HepG2 (cell line): Measurements from ENCODE around the gene CSNK2A1. TPM values are rescaled to one million over a fixed set of nuclear protein-coding genes. Genes with fewer than 3 reads are reported as not detected.

Experiments
- ATAC-seq: fragments of 200-7000 bp; cut with Tn5 transposase; 3 replicates; pipeline ENCODE4 v1.9.1; 2020; ENCODE audit warnings: mild to moderate bottlenecking, moderate library complexity
- BruUV-seq: library from RNA; stranded (reverse); fragments of 400-500 nt; replicated peaks from 2 replicates; lab custom pipeline; 2021; lab: Mats Ljungman, UMichigan
- CTCF ChIA-PET: fragments of 300-600 bp; formaldehyde crosslinking; extraction: SDS; loops from one replicate; lab custom pipeline; 2021; ENCODE audit warnings: low total read pairs, inconsistent platforms, low intra/inter-chr PET ratio; lab: Yijun Ruan, JAX
- POLR2A ChIA-PET: fragments of 350-600 bp; sonication (Branson Sonifier 250); formaldehyde crosslinking; loops from one replicate; lab custom pipeline; 2020; ENCODE audit warnings: antibody characterized with exemption, inconsistent platforms; lab: Yijun Ruan, JAX
- DNase-seq: peaks from one replicate; pipeline ENCODE4 v3.0.0-alpha.2; 2015; ENCODE audit warnings: low spot score
- FAIRE-seq: peaks from 3 replicates; lab custom pipeline; 2011; peaks lifted over from hg19 to GRCh38; lab: Jason Lieb, UNC
- H2AFZ ChIP-seq: one replicate; pipeline ENCODE4 v1.6.1; 2011; ENCODE audit warnings: low read length, inconsistent platforms
- H3K27ac ChIP-seq: fragments of 300-600 bp; 3 replicates; pipeline ENCODE4 v1.8.0; 2011; ENCODE audit warnings: mixed run types, mild to moderate bottlenecking, mixed read lengths, low read length, inconsistent platforms; ENCODE audit not compliant: insufficient read depth; ENCODE audit errors: extremely low read length
- H3K27me3 ChIP-seq, 2 experiments: fragments of 200-600 bp in 1 of 2; 2 replicates in 1 of 2; 3 replicates in 1 of 2; pipeline versions ENCODE4 v1.6.0 to v1.8.0; 2011; ENCODE audit warnings: low read length in 2 of 2, mild to moderate bottlenecking in 2 of 2, moderate library complexity in 2 of 2, inconsistent platforms in 1 of 2; ENCODE audit not compliant: insufficient read depth in 2 of 2, control insufficient read depth in 1 of 2
- H3K36me3 ChIP-seq, 2 experiments: fragments of 200-600 bp in 1 of 2; replicated peaks in 1 of 2; 2 replicates in 1 of 2; 3 replicates in 1 of 2; pipeline versions ENCODE4 v1.5.1 to v1.8.0; 2011; ENCODE audit warnings: low read length in 2 of 2, inconsistent platforms in 1 of 2; ENCODE audit not compliant: insufficient read depth in 2 of 2, control insufficient read depth in 1 of 2
- H3K4me1 ChIP-seq: 2 replicates; pipeline ENCODE4 v1.5.1; 2012; ENCODE audit warnings: low read length, inconsistent platforms; ENCODE audit not compliant: insufficient read depth
- H3K4me2 ChIP-seq: 2 replicates; pipeline ENCODE4 v1.6.0; 2011; ENCODE audit warnings: low read depth, low read length, inconsistent platforms
- H3K4me3 ChIP-seq, 3 experiments: fragments of 200-600 bp in 1 of 3; sonication (generic), shearing (Covaris generic) in 1 of 3; replicated peaks in 1 of 3; 2 replicates each; pipeline ENCODE4 v1.5.1; 2011 to 2016; ENCODE audit warnings: low read length in 3 of 3, inconsistent platforms in 2 of 3, low read depth in 2 of 3, mild to moderate bottlenecking in 2 of 3, control low read depth in 1 of 3, mixed read lengths in 1 of 3; ENCODE audit not compliant: insufficient read depth in 1 of 3
- H3K79me2 ChIP-seq: one replicate; pipeline ENCODE4 v1.6.1; 2011; ENCODE audit warnings: low read length, inconsistent platforms; ENCODE audit not compliant: insufficient read depth
- H3K9ac ChIP-seq: 2 replicates; pipeline ENCODE4 v1.6.0; 2011; ENCODE audit warnings: mild to moderate bottlenecking, low read depth, low read length, inconsistent platforms; ENCODE audit not compliant: insufficient read depth
- H3K9me3 ChIP-seq: 2 replicates; pipeline ENCODE4 v1.5.1; 2012; ENCODE audit warnings: mild to moderate bottlenecking, low read length
- H4K20me1 ChIP-seq: 2 replicates; pipeline ENCODE4 v1.6.0; 2011; ENCODE audit warnings: inconsistent platforms, mild to moderate bottlenecking, low read length, moderate library complexity; ENCODE audit not compliant: insufficient read depth
- RBM22 ChIP-seq: fragments of 200-400 bp; formaldehyde crosslinking; optimal IDR thresholded peaks from 2 replicates; pipeline ENCODE3; 2017; ENCODE audit warnings: mild to moderate bottlenecking, low read length, moderate library complexity
- TRIM22 ChIP-seq: fragments of 450-650 bp; IDR thresholded peaks from 2 replicates; pipeline ENCODE4 v1.6.1; 2017
- USF2 ChIP-seq, 2 experiments: sonication (generic) in 1 of 2; formaldehyde crosslinking in 1 of 2; IDR thresholded peaks; 2 replicates each; pipeline versions ENCODE4 v1.5.1 to v1.6.1; 2011 to 2020; ENCODE audit warnings: borderline replicate concordance in 1 of 2, low read depth in 1 of 2, low read length in 1 of 2, mild to moderate bottlenecking in 1 of 2, missing genetic modification reagents in 1 of 2, moderate library complexity in 1 of 2
- ZNF33B ChIP-seq: sonication (generic); formaldehyde crosslinking; IDR thresholded peaks from 2 replicates; pipeline ENCODE4 v1.5.1; 2020; ENCODE audit warnings: mild to moderate bottlenecking, missing genetic modification reagents
- WGBS: methylation state at CpG from one replicate; pipeline ENCODE4 v1.1.6; 2017; ENCODE audit warnings: low lambda C conversion rate; 5-methylcytosine and 5-hydroxymethylcytosine counted together
- in situ Hi-C: cut with HindIII; loops from 2 replicates; pipeline ENCODE4 v1.10.0; 2017; ENCODE audit warnings: low pct_unique_long_range_greater_than_20kb; ENCODE audit not compliant: extremely low pct_ligation_motif_present
- intact Hi-C: fragments of 100-400 bp; cut with micrococcal nuclease; formaldehyde crosslinking; loops from one replicate; pipeline ENCODE4 v1.10.0; 2022; ENCODE audit not compliant: unreplicated experiment
- polyA plus RNA-seq, 8 experiments: library from polyadenylated mRNA; depleted of rRNA in 3 of 8; stranded (reverse) in 7 of 8; unstranded in 1 of 8; fragments of >200 nt; fragmentation: Illumina TruSeq in 4 of 8; extraction: Trizol in 4 of 8; gene quantifications; 2 replicates each; pipeline versions ENCODE4 v1.2.1 to v1.2.3, GENCODE V29; 2011 to 2016; ENCODE audit warnings: low read depth in 4 of 8, missing spikeins in 1 of 8, mixed read lengths in 1 of 8; ENCODE audit not compliant: insufficient read depth in 1 of 8
- total RNA-seq, 5 experiments: library from RNA; depleted of rRNA; stranded (reverse); fragments of >200 nt; fragmentation: Illumina TruSeq; extraction: Trizol; gene quantifications; 2 replicates each; pipeline ENCODE4 v1.2.3, GENCODE V29; 2016; ENCODE audit warnings: low read depth in 1 of 5

CSNK2A1 gene
- total and polyA plus RNA-seq, 2 of the 13 experiments (the other 11 are each of a cell fraction or from before 2014, with no cell fraction given), result 153 to 231 TPM

GRCh38 chr20:516799-517198 is 26.8 kb downstream of the CSNK2A1 start:
- Histone ChIP-seq H3K36me3 (peaks cover 5 to 10% of the 10 kb centered on the region in 2 experiments), H3K9me3 (no peaks in the 10 kb centered on the region), H3K4me2 (no peak overlapping the region), H3K27ac (no peak overlapping the region), H3K4me1 (peaks cover 66% of the 10 kb centered on the region), H4K20me1 (peaks cover 87% of the 10 kb centered on the region), H3K9ac (no peak overlapping the region), H3K27me3 (no peaks in the 10 kb centered on the region), H3K79me2 (peaks cover 98% of the 10 kb centered on the region), H2AFZ (no peak overlapping the region), H3K4me3 (no peak overlapping the region)
- FAIRE-seq (no peak), ATAC-seq (peak; percentile 45; the same call in 1 of the 3 replicates), DNase-seq (no peak)
- TF ChIP-seq RBM22, result peak; percentile 46
- TF ChIP-seq TRIM22, result no peak
- intact Hi-C loops, result no loop called here
- BruUV-seq, result no TSS peak
- WGBS, result 94% methylated on average over 2 of the region's 2 CpGs
- CTCF ChIA-PET, result no interaction called here
- POLR2A ChIA-PET, result interaction anchor here (1.0 kb wide), 1 partner anchor 14 kb away, joined by 5 read pairs; no protein-coding TSS in a partner anchor
- in situ Hi-C loops, result no loop called here

GRCh38 chr20:515696-516095 is 27.9 kb downstream of the CSNK2A1 start:
- ChIA-PET POLR2A (no interaction called here), CTCF (no interaction called here)
- no peaks in the 10 kb centered on the region for H3K9me3 ChIP-seq
- peaks cover 87% of the 10 kb centered on the region for H4K20me1 ChIP-seq
- WGBS, result 95% methylated on average over 3 of the region's 3 CpGs
- H3K4me3 ChIP-seq, result no peak overlapping the region
- H3K4me2 ChIP-seq, result no peak overlapping the region
- ATAC-seq, result no peak
- no peak for FAIRE-seq
- no peak for DNase-seq
- BruUV-seq, result no TSS peak
- H3K4me1 ChIP-seq, result peaks cover 77% of the 10 kb centered on the region
- no peak for TF ChIP-seq ZNF33B (CRISPR knock-in tag)
- no peak for TF ChIP-seq USF2 (IDR thresholded peaks at IDR 0.05; ENCODE audit: low read depth, low read length)
- no peak for TF ChIP-seq USF2 (CRISPR knock-in tag; IDR thresholded peaks at IDR 0.05; ENCODE audit: borderline replicate concordance)
- in situ Hi-C loops (no loop called here), intact Hi-C loops (no loop called here)
- no peaks in the 10 kb centered on the region for H3K27me3 ChIP-seq
- peaks cover 2 to 5% of the 10 kb centered on the region in 2 experiments; a peak in 4 of 5 replicates for H3K36me3 ChIP-seq
- no peak overlapping the region for H3K27ac ChIP-seq
- no peak overlapping the region for H3K9ac ChIP-seq
- H3K79me2 ChIP-seq, result peaks cover 98% of the 10 kb centered on the region
- no peak overlapping the region for H2AFZ ChIP-seq
